IPS DF 19.7 (cell line): ENCODE data around the gene TMEM150C.
"Not testable (repeated sequence)": the region's sequence is repeated elsewhere in the genome, so short reads cannot be mapped to it uniquely, and the experiment has no call there.

ENCODE experiments used
- DNase-seq: peaks from one replicate; pipeline ENCODE4 v3.0.0-alpha.2; 2013; ENCODE audit warnings: low read depth, low spot score

TMEM150C gene

DNA sequence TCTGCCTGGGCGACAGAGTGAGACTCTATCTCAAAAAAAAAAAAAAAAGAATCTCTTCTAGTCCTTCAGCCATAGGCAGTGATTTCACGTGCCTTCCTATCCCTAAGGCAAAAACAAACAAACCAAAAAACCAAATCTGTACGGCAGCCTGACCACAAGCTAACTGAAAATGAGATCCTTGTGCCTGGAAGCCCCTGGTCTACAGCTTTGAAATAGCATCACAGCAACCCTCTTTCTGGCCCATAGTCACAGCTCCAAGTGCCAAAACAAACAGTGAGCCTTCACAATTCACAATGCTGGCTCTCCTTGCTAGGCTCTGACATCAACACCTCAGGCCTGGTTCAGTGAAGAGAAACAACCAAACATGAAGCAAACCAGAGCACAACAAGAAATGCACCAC is 46.1 kb downstream of the TMEM150C start:
- DNase-seq, result no peak

DNA sequence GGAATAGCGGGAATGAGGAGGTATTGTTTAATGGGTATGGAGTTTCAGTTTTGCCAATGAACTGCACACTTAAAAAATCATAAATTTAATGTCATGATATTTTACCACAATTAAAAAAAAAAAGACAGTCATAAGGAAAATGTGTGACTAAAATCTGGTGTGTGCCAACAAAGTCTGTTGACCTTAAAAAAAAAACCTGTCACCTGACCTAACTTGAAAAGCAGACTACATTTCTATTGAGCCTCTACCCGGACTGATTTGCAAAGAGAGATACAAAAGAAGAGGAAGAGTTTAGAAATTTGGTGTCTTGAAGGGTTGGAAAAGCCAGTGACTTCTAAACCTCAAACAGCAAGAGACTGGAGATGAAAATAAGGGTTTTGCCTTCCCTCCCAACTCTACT is 48.4 kb downstream of the TMEM150C start:
- DNase-seq, result no peak

DNA sequence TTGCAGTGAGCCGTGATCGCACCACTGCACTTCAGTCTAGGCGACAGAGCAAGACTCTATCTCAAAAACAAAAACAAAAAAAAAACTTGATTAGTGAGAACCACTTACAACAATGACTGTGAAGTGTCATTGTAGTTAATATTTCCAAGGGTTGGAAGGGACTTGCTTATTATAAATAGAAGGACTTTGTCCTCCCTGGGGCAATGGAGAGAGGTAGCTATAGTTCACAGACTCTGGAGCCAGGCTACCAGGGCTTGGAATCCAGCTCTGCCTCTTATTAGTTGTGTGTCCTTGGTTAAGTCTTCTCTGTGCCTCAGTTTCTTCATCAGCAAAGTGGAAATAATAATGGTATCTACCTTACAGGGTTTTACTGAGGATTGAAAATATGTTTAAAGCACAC is 51.6 kb downstream of the TMEM150C start:
- no peak for DNase-seq

DNA sequence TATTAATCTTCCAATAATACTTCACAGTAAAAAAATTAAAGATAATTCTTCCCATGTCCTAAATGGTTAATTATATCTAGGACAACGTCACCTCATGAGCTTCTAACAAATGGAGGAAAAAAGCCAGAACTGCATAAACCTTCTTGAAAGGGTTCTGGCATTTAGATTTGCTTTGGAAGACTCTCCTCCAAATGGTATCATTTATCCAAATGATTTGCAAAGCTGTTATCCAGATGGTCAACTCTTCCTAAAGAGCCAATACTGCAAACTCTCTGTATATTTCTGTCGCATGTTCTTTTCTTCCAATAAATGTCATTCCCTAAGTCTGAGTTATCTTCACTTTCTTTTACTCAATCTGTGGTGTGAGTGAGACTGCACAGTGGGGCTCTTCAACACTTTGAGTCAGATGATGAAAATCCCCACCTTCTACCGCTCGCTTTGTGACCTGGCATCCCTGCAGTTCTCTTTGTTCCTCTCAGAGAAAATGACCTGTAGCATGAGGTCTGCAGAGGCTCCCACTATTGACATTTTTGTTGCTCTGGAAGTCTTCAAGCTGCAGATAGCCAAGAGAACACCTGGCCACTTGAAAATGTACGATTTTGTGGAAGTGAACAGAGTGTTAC is 52.9 kb downstream of the TMEM150C start:
- DNase-seq, result no peak

DNA sequence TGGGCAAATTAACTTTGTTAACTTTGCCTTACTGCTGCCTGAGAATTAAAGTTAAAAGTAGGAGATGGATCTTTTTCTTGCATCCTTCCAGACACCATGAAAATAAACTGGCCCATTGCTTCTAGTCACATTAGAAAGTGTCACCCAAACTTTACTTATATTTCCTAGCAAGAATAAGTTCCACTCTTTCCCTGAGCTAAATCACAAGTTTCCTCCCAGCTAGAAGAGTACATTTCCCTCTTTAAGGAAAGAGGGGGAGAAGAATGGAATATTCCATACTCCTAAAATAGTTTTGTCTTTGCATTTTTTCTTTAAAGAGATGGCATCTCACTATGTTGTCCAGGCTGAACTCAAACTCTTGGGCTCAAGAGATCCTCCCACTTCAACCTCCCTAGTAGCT is 53.8 kb downstream of the TMEM150C start:
- DNase-seq, result no peak

DNA sequence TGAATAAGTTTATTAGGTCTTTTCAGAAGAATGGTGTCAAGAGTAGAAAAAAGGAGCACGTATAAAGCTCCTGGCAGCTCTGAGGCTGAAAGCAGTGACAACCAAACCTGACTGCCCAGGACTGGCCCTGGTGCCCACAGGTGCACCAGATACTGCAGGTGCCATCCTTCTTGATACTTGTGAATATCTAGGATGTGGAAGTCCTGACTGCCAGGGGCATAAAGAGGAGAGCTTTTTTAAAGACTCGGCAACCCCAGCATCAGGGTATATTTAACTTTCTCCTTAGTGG is 60.7 kb downstream of the TMEM150C start:
- DNase-seq, result no peak

DNA sequence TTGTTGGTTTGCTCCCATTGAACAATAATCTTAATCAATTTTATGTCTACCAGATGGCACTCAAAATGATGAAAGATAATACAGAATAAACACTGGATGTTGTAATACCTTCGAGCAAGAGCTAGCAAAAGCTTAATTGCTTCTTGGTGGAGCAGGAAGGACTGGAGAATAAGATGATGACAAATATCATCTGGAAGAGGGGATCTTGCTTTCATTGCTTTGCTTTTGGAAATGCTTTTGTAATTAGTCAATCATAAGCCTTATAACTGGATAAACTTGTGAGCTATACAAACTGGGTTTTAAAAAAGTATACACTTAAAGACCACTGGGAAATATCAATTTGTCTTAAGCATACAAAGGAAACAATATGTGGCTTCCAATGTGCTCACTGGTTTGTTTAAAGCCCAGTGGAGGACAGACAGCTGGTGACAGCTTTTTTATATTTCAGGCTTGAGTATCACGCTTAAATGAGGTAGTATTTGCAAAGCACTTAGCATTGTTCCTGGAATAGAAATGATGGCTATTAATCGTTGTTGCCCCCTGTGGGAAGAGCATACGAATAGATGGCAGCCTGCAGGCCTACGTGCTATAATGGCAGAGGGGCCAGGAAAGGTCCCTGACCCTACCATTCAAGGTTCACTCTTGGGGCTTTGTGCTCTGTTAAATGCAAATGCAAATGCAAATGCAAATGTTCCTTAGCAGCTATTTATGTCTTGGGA is 61.2 kb downstream of the TMEM150C start:
- no peak for DNase-seq

DNA sequence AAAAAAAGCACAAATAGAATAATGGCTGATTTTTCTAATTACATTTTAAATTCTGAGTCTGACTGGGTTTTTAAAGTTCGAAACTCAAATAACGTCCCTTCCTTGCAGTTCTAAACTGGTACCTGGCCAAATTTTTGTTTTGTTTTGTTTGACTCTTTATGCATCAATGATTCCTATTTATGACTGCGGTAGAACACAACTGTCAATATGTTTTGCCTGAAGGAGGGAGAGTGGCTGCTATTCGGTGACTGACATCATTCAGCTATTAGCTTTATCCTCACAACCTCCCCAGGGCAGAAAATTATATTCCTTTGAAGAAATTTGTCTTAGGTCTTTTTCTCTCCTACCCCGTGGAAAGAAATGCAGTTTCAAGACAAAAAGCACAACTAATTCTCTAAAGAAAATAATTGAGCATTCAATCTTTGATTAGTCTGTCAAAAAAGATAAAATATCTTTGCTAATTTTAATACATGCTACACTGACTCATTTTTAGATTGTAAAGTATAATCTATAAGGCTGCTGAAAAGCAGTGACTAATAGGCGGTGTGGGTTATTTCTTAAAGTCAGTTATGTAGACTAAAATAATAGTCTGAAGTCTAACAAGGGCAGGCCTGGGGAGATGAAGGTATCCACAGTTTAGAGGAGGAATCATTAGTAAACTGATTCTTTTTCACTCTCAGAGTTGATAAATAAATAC is 61.9 kb downstream of the TMEM150C start:
- DNase-seq, result no peak

DNA sequence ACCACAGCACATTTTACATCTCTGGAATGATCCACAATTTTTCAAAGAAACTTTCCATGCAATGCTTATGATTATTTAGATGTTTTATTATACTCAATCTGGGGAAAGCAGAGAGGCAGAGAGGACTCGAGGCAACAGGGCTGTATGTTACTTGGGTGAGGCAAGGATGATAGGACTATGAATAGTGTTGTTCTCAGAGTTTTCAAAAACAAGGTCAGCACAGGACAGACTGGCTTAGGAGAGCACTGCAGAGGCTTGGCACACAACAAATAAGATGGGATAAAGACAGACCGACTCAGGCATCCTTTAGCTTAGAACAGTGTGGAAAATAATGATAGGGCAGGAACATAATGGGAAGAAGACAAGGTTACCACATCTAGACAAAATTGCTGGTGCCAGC is 65.4 kb downstream of the TMEM150C start:
- no peak for DNase-seq

DNA sequence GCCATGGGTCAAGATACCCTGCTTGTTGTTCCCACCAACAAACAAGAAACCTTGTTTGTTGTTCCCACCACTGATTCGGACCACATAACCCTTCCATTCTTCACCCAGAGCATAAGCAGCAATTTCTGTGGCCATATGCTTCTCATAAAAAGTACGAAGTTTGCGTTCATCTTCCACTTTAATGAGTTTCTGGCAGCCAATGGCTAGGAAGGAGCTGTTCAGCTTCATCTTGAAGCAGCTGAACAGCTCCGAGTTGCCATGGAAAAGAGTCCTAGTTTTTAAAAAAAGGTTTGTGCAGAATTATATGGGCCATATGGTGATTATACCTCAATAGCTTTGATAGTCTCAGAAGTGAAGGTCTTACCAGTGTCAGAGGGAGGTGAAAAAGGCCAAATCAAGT is 66.1 kb downstream of the TMEM150C start:
- no peak for DNase-seq

DNA sequence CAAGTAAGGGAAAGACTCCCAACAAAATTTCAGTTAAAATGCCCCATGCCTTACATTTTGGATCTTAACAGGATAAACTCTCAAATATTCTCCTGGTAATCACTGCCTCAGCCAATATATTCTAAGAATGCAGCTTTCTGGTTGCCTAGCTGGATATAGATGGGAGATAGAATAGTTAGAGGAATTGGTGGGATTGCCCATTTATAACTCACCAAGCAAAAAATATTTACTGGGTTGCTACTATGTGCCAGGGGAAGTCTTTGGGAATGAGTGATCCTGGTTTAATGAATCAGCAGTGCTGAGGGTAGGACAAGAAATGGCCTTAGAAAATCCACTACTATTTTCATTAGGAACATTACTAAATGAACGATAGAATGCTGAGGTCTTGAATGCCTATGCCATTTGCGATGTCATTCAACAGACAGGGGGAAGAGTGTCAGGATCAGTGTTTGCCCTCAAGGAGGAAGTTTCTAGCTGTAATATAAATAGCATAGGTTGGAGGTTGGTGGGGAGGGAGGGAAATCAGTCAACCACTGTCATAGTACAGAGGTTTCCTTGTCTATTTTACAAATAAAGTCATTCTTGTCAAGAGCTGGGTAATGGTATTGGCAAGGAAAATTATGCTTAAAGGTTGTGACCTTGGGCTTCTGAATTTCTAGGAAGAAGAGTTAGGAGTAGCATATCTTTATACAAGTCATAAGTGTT is 67.9 kb downstream of the TMEM150C start:
- no peak for DNase-seq

DNA sequence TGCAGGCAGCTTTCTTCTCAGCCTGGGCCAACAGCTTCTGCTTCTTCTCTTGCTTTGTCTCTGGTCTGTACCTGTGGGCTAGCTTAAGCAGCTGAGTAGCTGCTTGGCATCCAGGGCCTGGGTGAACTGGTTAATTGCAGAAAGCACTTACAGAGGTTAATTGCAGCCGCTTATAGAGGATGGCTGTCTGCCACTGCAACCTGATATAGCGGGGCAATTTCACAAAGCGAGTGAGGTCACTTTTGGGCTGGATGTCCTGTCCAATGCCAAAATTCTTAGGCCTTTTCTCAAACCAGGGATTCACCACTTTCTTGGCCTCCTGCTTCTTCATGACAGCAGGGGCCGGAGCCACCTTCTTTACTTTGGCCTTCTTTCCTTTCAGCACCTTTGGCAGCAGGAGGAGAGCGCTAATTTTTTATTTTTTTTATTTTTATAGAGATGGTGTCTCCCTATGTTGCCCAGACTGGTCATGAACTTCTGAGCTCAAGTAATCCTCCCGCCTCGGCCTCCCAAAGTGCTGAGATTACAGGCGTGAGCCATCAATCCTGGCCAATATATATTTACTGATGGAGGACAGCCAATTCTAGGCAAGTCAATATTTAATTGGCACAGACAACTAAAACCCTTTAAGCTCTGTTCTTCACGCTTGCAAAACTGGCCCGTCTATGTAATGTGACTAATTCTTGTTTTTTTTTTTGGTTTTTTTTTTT is 70.4 kb downstream of the TMEM150C start:
- DNase-seq, result no peak

DNA sequence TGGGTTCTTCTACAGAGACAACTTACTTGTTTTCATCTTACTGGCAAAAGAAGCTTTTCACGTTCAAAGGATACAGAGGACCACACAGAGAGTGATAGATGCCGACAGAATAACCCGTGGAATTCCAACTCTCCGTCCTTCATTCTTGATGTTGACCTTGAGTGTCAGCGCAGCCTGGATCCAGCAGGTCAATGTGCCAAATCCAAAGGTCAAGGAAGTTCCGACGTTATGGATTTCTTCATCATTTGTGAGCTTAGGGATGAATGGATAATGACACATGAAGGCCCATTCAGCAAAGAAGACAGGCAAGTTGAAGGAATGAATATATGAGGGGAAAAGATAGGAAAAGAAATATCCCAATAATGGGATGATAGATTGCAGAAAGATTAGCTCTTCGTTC is 71.8 kb downstream of the TMEM150C start:
- DNase-seq, result no peak

DNA sequence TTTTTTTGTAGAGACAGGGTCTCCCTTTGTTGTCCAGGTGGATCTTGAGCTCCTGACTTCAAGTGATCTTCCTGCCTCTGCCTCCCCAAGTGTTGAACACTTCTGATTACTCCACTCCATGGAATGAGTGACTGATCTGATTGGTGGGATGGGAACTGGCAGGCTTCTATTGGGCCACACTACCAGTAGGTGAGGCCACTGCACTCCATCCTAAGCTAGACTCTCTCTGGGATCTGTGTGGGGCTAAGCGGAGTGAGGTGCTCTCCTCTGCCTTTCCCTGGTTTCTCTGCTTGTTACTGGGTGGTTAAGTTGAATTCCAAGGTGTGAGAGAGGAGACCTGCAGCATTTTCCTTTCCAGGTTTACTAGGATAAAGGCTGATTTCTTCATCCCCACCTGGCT is 72.7 kb downstream of the TMEM150C start:
- no peak for DNase-seq

DNA sequence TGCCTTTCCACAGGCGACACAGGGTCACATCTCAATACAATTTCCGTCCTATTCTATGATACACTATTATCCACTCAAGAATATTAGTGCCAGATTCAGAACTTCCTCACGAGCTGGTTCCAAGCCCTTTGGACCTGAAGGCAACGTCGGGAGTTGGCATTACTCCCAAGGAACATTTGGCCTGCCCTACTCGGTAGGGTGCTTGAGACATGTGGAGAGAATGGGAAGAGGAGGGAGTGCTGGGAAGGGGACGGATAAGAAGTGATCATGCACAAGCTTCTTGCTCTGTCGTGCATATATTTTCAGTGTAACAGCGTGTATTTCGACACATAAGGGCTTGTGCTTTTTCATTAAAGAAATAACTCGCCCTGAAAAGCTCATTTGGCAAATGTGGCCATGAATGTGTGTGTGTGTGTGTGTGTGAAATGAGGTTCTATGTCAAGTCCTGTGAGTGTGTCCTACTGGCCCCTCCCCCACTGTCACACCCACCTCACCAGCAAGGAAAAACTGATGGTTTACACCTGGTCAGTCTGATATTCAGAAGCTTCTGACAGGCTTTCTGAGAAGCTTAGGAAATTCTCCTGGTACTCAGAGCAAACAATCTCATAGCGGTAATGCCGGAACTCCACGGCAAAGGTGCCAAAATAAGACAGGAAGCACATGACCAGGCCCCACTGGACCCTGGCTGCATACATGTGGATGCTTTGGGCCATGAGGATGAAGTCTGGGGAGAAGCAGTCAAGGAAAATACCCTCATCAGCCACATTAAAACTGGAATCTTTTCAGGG is 76.6 kb downstream of the TMEM150C start:
- DNase-seq, result no peak

DNA sequence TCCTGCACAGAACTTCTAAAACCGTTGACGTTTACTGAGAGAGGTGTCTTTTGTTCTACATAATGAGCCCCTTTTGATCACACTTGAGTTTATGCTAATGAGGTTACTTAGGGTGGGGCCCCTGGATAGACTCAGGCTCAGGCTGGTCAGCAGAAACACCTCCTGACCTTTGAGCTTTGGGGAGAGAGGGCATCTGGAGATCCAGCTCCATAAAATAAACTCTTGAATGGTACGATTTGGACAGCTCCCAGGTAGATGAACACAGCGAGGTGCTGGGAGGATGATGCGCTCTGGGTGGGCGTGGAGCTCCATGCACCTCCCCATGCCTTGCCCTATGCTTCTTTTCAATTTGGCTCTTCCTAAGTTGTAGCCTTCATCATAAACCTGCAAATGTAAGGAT is 79.4 kb downstream of the TMEM150C start:
- DNase-seq, result no peak

DNA sequence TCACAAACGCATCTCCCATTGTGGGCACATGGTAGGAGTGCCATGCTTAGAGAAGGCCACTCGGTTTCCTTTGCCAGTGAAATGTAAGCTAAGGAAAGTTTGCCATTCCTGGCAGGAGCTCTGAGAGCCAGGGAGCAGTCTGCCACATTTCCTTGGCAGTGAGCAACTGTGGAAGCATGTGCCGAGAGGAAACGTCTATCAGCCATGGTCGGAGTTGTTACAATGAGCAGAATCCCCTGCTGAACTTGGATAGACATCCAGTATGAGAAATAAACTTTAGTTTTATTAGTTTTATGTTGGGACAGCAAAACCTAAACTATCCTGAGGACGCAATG is 80.3 kb downstream of the TMEM150C start:
- no peak for DNase-seq

DNA sequence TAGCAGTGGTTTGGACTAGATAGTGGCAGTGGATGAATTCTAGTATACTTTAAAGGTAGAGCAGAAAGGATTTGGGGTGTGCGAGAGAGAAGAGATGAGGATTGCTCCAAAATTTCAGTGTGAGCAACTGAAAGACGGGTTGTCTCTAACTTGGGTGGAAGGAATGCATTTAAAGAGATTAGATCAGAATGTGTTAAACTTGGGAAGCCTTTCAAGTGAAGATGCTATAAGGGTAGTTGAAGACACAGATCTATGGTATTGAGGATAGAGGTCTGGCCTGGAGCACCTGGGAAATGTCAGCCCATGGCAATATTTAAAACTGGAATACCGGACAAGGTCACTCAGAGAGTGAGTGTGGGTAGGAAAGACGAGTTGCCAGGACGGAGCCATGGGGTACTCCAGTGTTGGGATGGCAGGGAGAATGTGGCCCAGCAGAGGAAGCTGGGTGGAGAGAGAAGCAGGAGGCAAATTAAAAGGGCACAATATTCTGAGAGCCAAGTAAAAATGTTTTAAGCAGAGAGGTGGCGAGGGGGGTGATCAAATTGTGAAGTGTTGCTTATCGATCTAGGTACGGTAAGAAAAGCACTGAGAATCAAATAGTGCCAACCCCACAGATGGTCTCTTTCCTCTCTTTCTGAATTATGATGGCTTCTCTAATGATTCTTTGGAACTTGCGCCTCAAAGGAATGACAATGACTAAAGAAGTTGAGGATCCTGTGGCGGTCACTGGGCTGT is 80.8 kb downstream of the TMEM150C start:
- DNase-seq, result no peak

DNA sequence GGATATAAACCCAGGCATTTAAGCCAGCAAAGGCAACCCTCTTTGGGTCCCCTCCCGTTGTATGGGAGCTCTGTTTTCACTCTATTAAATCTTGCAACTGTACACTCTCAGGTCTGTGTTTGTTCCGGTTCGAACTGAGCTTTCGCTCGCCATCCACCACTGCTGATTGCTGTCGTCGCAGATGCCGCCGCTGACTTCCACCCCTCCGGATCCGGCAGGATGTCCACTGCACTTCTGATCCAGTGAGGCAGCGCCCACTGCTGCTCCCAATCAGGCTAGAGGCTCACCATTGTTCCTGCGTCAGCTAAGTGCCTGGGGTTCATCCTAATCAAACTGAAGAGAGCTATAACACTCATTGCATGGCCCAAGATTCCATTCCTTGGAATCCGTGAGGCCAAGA is 82.2 kb downstream of the TMEM150C start:
- no peak for DNase-seq

DNA sequence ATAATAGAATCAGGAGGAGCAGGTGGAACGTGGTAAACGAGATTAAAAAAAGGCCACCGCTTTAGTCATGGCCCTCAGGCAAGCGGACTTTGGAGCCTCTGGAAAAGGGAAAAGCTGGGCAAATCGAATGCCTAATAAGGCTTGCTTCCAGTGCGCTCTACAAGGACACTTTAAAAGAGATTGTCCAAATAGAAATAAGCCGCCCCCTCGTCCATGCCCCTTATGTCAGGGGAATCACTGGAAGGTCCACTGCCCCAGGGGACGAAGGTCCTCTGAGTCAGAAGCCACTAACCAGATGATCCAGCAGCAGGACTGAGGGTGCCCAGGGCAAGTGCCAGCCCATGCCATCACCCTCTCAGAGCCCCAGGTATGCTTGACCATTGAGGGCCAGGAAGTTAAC is 84.3 kb downstream of the TMEM150C start:
- DNase-seq, result not testable (repeated sequence)

DNA sequence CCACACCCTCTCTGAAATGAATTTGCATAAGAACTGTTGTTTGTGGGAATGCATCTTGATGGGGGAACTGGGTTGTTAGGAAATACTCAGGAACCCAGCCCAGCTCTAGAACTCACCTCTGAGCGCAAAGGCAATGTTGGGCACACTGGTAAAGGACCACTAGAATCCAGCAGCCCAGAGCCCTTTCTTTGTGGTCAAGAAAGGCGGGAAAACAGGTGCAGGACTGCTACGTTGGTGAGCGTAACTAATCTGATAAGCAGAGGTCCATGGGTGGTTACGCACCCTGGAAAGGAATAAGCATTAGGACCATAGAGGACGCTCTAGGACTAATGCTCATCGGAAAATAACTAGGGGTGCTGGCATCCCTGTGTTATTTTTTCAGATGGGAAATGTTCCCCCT is 85.9 kb downstream of the TMEM150C start:
- not testable (repeated sequence) for DNase-seq
